LoVo (cell line): ENCODE data around the gene ZNF93.
"Not testable (repeated sequence)": the region's sequence is repeated elsewhere in the genome, so short reads cannot be mapped to it uniquely, and the experiment has no call there.

Experiments
- DNase-seq: peaks from one replicate; pipeline ENCODE4 v3.0.0-alpha.2; 2016; ENCODE audit warnings: low spot score

ZNF93 gene

DNA sequence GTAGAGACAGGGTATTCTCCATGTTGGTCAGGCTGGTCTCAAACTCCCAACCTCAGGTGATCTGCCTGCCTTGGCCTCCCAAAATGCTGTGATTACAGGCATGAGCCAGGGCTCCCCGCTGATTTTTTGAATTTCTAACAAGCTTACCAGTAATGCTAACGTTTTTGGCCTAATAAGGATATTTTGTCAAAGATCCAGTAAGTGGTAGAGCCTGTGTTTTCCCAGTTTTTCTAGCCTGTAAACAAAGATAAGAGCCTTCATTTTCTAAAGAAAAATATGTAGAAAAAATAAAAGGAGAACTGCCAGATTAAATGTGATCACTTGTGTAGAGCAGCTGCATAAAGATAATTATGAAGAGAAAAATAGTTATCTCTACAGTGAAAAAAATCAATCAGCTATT, 37.7 kb downstream of the ZNF93 start:
- no peak for DNase-seq

DNA sequence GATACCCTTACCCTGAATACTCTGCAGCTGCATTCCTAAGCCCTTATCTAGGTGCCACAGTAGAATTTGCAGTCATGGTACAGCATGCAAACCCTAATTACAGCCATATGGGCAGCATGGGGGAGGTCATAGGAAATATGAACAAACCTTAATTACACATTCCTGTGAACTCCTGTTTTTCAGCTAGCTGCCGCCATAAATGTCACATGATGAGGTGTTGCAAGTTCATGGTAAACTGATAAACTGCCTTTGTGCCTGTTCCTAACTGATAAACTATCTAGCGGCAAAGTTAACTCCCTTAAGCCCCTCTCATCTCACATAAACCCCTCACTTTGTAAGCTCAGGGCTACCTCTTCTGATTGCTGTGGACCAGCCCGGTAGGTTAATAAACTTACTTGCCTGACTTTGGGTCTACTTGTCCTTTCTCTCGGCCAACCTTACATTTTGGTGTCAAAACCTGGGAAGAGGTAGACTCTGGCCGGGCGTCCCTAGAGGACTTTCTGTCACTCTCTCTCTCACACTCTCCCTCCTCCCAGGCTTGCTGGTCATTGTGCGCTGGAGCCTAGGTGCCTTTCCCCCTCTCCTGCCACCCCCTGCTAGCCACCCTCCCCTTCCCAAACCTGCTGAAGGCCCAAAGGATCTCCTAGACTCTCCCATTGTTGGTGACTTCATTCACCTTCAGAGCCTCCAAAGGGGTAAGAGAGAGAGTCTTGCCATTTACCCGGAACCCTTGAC, 43.3 kb downstream of the ZNF93 start:
- no peak for DNase-seq

DNA sequence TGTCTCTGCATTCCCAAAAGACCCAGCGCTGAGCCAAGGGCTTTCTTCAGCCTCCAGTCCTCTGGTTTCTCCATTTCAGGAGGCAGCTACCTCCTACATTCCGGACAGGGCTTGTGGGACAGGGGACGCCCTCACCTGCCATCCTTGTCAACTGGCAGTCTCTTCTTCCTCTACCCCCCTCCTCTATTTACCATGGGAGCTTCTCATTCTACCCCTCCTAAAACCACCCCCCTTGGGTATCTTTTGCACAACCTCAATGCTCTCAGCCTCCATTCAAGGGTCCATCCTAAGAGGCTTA, 43.8 kb downstream of the ZNF93 start:
- DNase-seq: no peak

GRCh38 chr19:19946226-19946625, 45.5 kb downstream of the ZNF93 start:
- no peak for DNase-seq

GRCh38 chr19:19948800-19949199, 48.1 kb downstream of the ZNF93 start:
- DNase-seq: no peak

- DNase-seq: no peak
Observed at GRCh38 chr19:19955208-19955607, 54.5 kb downstream of the ZNF93 start.

DNA sequence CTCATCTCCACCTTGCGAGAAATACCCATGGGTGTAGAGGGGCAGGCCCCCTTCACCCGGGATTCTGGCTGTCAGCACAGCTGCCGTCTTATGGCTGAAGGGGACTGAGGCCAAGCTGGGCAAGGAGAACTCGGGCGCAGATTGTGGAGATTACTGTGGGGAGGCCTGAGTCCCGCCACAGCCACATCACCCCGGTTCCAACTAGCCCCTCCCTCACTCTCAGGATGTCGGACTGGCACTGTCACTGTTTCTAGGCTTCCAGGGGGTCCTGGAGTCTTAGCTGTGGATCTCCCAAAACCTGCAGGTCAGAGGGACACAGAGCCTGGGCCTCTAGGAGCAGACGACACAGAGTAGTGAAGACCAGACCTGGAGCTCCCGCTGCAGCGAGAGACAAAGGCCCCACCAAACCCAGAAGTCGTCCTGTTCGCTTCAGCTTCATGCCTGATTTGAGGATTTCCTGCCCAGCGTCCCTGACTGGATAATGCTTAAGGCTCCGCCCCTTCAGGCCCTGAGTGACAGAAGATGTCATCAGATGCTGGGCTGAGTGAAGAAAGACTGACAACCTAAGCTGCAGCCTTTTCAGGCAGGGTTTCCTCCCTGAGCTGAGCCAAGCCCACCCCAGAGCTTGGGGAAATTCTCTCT, 55.8 kb downstream of the ZNF93 start:
- DNase-seq: no peak

DNA sequence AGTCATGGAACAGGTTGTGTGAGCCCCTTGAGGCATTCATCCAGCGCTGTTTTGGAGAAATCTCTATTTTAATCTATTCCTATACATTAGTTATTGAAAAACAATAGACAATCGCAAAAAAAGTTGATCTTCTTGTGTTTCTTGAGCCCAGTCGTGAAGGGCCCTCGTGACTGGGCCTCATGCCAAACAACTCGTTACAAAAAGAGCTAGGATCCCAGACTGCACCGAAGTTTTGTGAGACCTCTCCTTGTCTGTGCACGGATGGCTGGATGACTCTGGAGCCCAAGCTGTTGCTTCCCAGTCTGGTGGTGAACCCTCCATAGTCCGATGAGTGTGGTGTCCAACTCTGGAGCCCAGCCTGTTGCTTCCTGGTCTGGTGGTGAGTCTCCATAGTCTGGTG, 57.0 kb downstream of the ZNF93 start:
- not testable (repeated sequence) for DNase-seq

DNA sequence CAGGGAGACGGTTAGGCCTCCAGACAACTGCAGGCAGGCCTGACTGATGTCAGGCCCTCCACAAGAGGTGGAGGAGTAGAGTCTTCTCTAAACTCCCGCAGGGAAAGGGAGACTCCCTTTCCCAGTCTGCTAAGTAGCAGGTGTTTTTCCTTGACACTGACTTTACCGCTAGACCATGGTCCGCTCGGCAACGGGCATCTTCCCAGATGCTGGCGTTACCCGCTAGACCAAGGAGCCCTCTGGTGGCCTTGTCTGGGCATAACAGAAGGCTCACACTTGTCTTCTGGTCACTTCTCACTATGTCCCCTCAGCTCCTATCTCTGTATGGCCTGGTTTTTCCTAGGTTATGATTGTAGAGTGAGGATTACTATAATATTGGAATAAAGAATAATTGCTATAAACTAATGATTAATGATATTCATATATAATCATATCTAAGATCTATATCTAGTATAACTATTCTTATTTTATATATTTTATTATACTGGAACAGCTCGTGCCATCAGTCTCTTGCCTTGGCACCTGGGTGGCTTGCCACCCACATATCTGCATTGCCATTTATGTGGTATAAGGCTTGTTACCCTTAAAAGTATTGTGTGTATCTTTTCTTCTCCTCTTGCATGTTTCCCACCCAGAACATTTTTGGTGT, 58.5 kb downstream of the ZNF93 start:
- DNase-seq: peak; percentile 17

DNA sequence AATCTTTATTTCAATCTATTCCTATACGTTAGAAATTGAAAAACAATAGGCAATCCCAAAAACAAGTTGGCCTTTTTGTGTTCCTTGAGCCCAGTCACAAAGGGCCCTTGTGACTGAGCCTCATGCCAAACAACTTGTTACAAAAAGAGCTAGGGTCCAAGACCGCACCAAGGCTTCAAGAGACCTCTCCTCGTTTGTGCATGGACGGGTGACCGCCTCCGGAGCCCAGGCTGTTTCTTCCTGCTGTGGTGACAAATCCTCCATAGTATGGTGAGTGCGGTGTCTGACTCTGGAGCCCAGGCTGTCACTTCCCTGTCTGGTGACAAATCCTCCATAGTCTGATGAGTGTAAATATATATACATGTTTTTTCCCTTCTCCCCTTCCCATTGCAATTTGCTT, 63.7 kb downstream of the ZNF93 start:
- DNase-seq: no peak

GRCh38 chr19:19966126-19966525, 65.4 kb downstream of the ZNF93 start:
- not testable (repeated sequence) for DNase-seq

GRCh38 chr19:19966862-19967261, 66.1 kb downstream of the ZNF93 start:
- DNase-seq: no peak
